Panc1 (cell line): Measurements from ENCODE around the gene CCDC60. TPM values are rescaled to one million over a fixed set of nuclear protein-coding genes. Genes with fewer than 3 reads are reported as not detected.

ENCODE experiments used
- ATAC-seq: fragments of 200-7000 bp; cut with Tn5 transposase; 2 replicates; pipeline ENCODE4 v1.9.1; 2020; ENCODE audit warnings: mild to moderate bottlenecking, moderate library complexity
- BruUV-seq: library from RNA; stranded (reverse); fragments of 400-500 nt; replicated peaks from 2 replicates; lab custom pipeline; 2021; lab: Mats Ljungman, UMichigan
- CTCF ChIA-PET: fragments of 300-600 bp; sonication (Branson Sonifier 250); formaldehyde crosslinking; loops from one replicate; lab custom pipeline; 2022; ENCODE audit warnings: antibody characterized with exemption; lab: Charles Lee
- POLR2A ChIA-PET: fragments of 300-600 bp; sonication (Branson Sonifier 250); formaldehyde crosslinking; loops from one replicate; lab custom pipeline; 2022; ENCODE audit warnings: antibody characterized with exemption; lab: Charles Lee
- DNase-seq: peaks from one replicate; pipeline ENCODE4 v3.0.0-alpha.2; 2010; ENCODE audit warnings: low read depth, low spot score
- H3K27ac ChIP-seq: 2 replicates; pipeline ENCODE4 v1.5.1; 2011; ENCODE audit warnings: mild to moderate bottlenecking, low read length, inconsistent platforms
- H3K27me3 ChIP-seq: fragments of 200-500 bp; sonication (Bioruptor generic); 2 replicates; pipeline ENCODE4 v1.6.0; 2014; ENCODE audit warnings: low read length, inconsistent platforms; ENCODE audit not compliant: control insufficient read depth, insufficient read depth
- H3K36me3 ChIP-seq: fragments of 200-500 bp; sonication (Bioruptor generic); 2 replicates; pipeline ENCODE4 v1.5.1; 2014; ENCODE audit warnings: inconsistent platforms, mild to moderate bottlenecking, low read length, moderate library complexity; ENCODE audit not compliant: control insufficient read depth, insufficient read depth
- H3K4me1 ChIP-seq: 2 replicates; pipeline ENCODE4 v1.5.1; 2011; ENCODE audit warnings: inconsistent platforms, mild to moderate bottlenecking, low read length, moderate library complexity; ENCODE audit not compliant: control insufficient read depth, insufficient read depth
- H3K4me3 ChIP-seq, 2 experiments: 2 replicates each; pipeline ENCODE4 v1.5.1; 2011 to 2012; ENCODE audit warnings: low read depth in 2 of 2, low read length in 2 of 2, mild to moderate bottlenecking in 2 of 2, inconsistent platforms in 1 of 2, moderate library complexity in 1 of 2
- H3K9me3 ChIP-seq: fragments of 200-500 bp; sonication (Bioruptor generic); 2 replicates; pipeline ENCODE4 v1.5.1; 2014; ENCODE audit warnings: low read depth, mild to moderate bottlenecking, inconsistent platforms, low read length, moderate library complexity; ENCODE audit not compliant: control insufficient read depth, insufficient read depth
- POLR2AphosphoS5 ChIP-seq: IDR thresholded peaks from 2 replicates; pipeline ENCODE4 v1.6.1; 2012; ENCODE audit warnings: mild to moderate bottlenecking, low read depth, low read length, moderate library complexity
- SIN3A ChIP-seq: IDR thresholded peaks from 2 replicates; pipeline ENCODE4 v1.6.1; 2012; ENCODE audit warnings: low read depth, mild to moderate bottlenecking, low read length, moderate library complexity, borderline replicate concordance; ENCODE audit not compliant: insufficient read depth
- TCF7L2 ChIP-seq: IDR thresholded peaks from 2 replicates; pipeline ENCODE4 v1.6.1; 2011; ENCODE audit warnings: mild to moderate bottlenecking, low read depth, low read length, inconsistent platforms
- in situ Hi-C: cut with HindIII; loops from 2 replicates; pipeline ENCODE4 v1.10.0; 2016; ENCODE audit warnings: low sequenced_read_pairs, low pct_unique_long_range_greater_than_20kb
- intact Hi-C: fragments of 100-400 bp; cut with micrococcal nuclease; formaldehyde crosslinking; loops from one replicate; pipeline ENCODE4 v1.10.0; 2022; ENCODE audit not compliant: unreplicated experiment
- total RNA-seq: library from RNA; stranded (reverse); gene quantifications from one replicate; pipeline ENCODE4 v1.2.1, GENCODE V29; 2021; ENCODE audit not compliant: unreplicated experiment
- TF ChIP-seq, protein P1 (sequence below): fragments of 450-650 bp; IDR thresholded peaks from 2 replicates; pipeline ENCODE4 v1.5.1; 2017; ENCODE audit warnings: mild to moderate bottlenecking
- TF ChIP-seq, protein P2 (sequence below), 2 experiments: IDR thresholded peaks; 2 replicates each; pipeline ENCODE4 v1.6.1; 2011 to 2012; ENCODE audit warnings: low read depth in 2 of 2, control low read depth in 1 of 2, low read length in 1 of 2, mild to moderate bottlenecking in 1 of 2, moderate library complexity in 1 of 2; ENCODE audit not compliant: insufficient read depth in 1 of 2

The CCDC60 gene
- total RNA-seq, 1 experiment from 2014 or later: not detected

DNA sequence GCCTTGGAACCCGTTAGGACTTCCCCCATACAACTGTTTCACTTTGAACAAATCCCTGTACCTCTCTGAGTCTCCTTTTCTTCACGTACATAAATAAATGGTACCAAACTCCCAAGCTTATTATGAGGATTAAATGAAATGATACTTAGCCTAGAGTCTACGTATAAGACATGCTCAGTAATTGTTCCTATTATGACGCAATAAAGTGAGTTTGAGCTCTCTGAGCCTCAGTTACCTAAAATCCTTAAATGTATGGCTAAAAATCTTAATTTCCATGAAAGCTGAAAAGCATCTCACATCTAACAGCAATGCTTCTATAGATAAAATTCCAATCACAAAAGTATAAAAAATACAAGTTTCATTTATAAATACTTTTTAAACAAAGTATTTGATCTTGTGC is 141.1 kb downstream of the CCDC60 start:
- Histone ChIP-seq H3K9me3 (no peaks in the 10 kb centered on the region), H3K4me1 (no peaks in the 10 kb centered on the region), H3K27me3 (no peaks in the 10 kb centered on the region), H3K4me3 (no peak overlapping the region), H3K27ac (no peak overlapping the region), H3K36me3 (no peaks in the 10 kb centered on the region)
- in situ Hi-C loops (no loop called here), intact Hi-C loops (no loop called here)
- POLR2A ChIA-PET: no interaction called here
- TF ChIP-seq, protein P1, sequence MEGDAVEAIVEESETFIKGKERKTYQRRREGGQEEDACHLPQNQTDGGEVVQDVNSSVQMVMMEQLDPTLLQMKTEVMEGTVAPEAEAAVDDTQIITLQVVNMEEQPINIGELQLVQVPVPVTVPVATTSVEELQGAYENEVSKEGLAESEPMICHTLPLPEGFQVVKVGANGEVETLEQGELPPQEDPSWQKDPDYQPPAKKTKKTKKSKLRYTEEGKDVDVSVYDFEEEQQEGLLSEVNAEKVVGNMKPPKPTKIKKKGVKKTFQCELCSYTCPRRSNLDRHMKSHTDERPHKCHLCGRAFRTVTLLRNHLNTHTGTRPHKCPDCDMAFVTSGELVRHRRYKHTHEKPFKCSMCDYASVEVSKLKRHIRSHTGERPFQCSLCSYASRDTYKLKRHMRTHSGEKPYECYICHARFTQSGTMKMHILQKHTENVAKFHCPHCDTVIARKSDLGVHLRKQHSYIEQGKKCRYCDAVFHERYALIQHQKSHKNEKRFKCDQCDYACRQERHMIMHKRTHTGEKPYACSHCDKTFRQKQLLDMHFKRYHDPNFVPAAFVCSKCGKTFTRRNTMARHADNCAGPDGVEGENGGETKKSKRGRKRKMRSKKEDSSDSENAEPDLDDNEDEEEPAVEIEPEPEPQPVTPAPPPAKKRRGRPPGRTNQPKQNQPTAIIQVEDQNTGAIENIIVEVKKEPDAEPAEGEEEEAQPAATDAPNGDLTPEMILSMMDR: no peak
- TF ChIP-seq, protein P2, sequence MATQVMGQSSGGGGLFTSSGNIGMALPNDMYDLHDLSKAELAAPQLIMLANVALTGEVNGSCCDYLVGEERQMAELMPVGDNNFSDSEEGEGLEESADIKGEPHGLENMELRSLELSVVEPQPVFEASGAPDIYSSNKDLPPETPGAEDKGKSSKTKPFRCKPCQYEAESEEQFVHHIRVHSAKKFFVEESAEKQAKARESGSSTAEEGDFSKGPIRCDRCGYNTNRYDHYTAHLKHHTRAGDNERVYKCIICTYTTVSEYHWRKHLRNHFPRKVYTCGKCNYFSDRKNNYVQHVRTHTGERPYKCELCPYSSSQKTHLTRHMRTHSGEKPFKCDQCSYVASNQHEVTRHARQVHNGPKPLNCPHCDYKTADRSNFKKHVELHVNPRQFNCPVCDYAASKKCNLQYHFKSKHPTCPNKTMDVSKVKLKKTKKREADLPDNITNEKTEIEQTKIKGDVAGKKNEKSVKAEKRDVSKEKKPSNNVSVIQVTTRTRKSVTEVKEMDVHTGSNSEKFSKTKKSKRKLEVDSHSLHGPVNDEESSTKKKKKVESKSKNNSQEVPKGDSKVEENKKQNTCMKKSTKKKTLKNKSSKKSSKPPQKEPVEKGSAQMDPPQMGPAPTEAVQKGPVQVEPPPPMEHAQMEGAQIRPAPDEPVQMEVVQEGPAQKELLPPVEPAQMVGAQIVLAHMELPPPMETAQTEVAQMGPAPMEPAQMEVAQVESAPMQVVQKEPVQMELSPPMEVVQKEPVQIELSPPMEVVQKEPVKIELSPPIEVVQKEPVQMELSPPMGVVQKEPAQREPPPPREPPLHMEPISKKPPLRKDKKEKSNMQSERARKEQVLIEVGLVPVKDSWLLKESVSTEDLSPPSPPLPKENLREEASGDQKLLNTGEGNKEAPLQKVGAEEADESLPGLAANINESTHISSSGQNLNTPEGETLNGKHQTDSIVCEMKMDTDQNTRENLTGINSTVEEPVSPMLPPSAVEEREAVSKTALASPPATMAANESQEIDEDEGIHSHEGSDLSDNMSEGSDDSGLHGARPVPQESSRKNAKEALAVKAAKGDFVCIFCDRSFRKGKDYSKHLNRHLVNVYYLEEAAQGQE (IDR thresholded peaks at IDR 0.05; ENCODE audit: insufficient read depth in 1 of 2, low read depth in 2 of 2, low read length in 1 of 2): no peak
- TF ChIP-seq TCF7L2: no peak
- TF ChIP-seq POLR2AphosphoS5: no peak
- TF ChIP-seq SIN3A: no peak
- DNase-seq (no peak), ATAC-seq (no peak)
- no TSS peak for BruUV-seq
- CTCF ChIA-PET: no interaction called here

GRCh38 chr12:119476951-119477350 is 142.4 kb downstream of the CCDC60 start:
- TF ChIP-seq, protein P1: no peak
- TF ChIP-seq SIN3A: no peak
- TF ChIP-seq TCF7L2: no peak
- TF ChIP-seq POLR2AphosphoS5: no peak
- intact Hi-C loops: no loop called here
- H3K27me3 ChIP-seq: no peaks in the 10 kb centered on the region
- POLR2A ChIA-PET: no interaction called here
- CTCF ChIA-PET: no interaction called here
- H3K36me3 ChIP-seq: no peaks in the 10 kb centered on the region
- H3K4me1 ChIP-seq: no peaks in the 10 kb centered on the region
- H3K27ac ChIP-seq: no peak overlapping the region
- no peak overlapping the region for H3K4me3 ChIP-seq
- in situ Hi-C loops: no loop called here
- no peaks in the 10 kb centered on the region for H3K9me3 ChIP-seq
- BruUV-seq: no TSS peak
- ATAC-seq (no peak), DNase-seq (no peak)
